Progenitor cell of endocrine pancreas (in vitro differentiated cells): ENCODE measurements around the gene RSPH1. TPM values are rescaled to one million over a fixed set of nuclear protein-coding genes. Genes with fewer than 3 reads are reported as not detected.
A peak's percentile ranks its signal among the peaks of the same experiment; 100 is the strongest.

Experiments
- DNase-seq: peaks from one replicate; pipeline ENCODE4 v3.0.0; 2021; ENCODE audit warnings: low spot score; ENCODE audit not compliant: unreplicated experiment
- H3K27ac Mint-ChIP-seq: 2 replicates; pipeline ENCODE4 v1.8.0; 2021; ENCODE audit warnings: mild to moderate bottlenecking, moderate library complexity, mixed read lengths
- H3K27me3 Mint-ChIP-seq: 2 replicates; pipeline ENCODE4 v1.8.0; 2021; ENCODE audit warnings: mixed read lengths
- H3K36me3 Mint-ChIP-seq: 2 replicates; pipeline ENCODE4 v1.8.0; 2022; ENCODE audit warnings: mixed read lengths; ENCODE audit not compliant: insufficient read depth
- H3K4me1 Mint-ChIP-seq: 2 replicates; pipeline ENCODE4 v1.8.0; 2021; ENCODE audit warnings: low read depth, mixed read lengths
- H3K4me3 Mint-ChIP-seq: 2 replicates; pipeline ENCODE4 v1.8.0; 2021; ENCODE audit warnings: low read depth, mild to moderate bottlenecking, moderate library complexity, mixed read lengths
- H3K9me3 Mint-ChIP-seq: 2 replicates; pipeline ENCODE4 v1.8.0; 2021; ENCODE audit warnings: low read depth, mixed read lengths
- CTCF ChIP-seq: fragments of 200-600 bp; sonication (generic); IDR thresholded peaks from one replicate; pipeline ENCODE4 v1.5.0; 2021; ENCODE audit warnings: antibody characterized with exemption, mild to moderate bottlenecking; ENCODE audit not compliant: unreplicated experiment
- total RNA-seq: library from RNA; stranded (reverse); gene quantifications from 2 replicates; pipeline ENCODE4 v1.2.1, GENCODE V29; 2021

The RSPH1 gene
- total RNA-seq, 1 donor from 2014 or later, result 7.1 TPM

- no peak for DNase-seq
- no peak for TF ChIP-seq CTCF
- H3K27ac Mint-ChIP-seq, result peak overlapping the region; percentile 98
- H3K36me3 Mint-ChIP-seq, result peaks cover 40% of the 10 kb centered on the region
- no peaks in the 10 kb centered on the region for H3K27me3 Mint-ChIP-seq
- H3K4me3 Mint-ChIP-seq, result no peak overlapping the region
- no peaks in the 10 kb centered on the region for H3K9me3 Mint-ChIP-seq
- H3K4me1 Mint-ChIP-seq, result peaks cover 38% of the 10 kb centered on the region
These were observed 26.7 kb upstream of the RSPH1 start for GRCh38 chr21:42522771-42523170.

- Mint-ChIP-seq H3K4me3 (no peak overlapping the region), H3K27me3 (no peaks in the 10 kb centered on the region), H3K4me1 (peaks cover 43% of the 10 kb centered on the region), H3K27ac (no peak overlapping the region), H3K9me3 (no peaks in the 10 kb centered on the region), H3K36me3 (peaks cover 40% of the 10 kb centered on the region)
- no peak for TF ChIP-seq CTCF
- DNase-seq, result no peak
These were observed 26.2 kb upstream of the RSPH1 start for GRCh38 chr21:42522271-42522670.

- H3K4me3 Mint-ChIP-seq, result no peak overlapping the region
- H3K27ac Mint-ChIP-seq, result no peak overlapping the region
- H3K9me3 Mint-ChIP-seq, result no peaks in the 10 kb centered on the region
- no peak for DNase-seq
- H3K4me1 Mint-ChIP-seq, result peaks cover 46% of the 10 kb centered on the region
- H3K36me3 Mint-ChIP-seq, result peaks cover 42% of the 10 kb centered on the region
- TF ChIP-seq CTCF, result no peak
- H3K27me3 Mint-ChIP-seq, result no peaks in the 10 kb centered on the region
These were observed 25.8 kb upstream of the RSPH1 start for GRCh38 chr21:42521805-42522204.

GRCh38 chr21:42521384-42521783 lies 25.4 kb upstream of the RSPH1 start:
- no peaks in the 10 kb centered on the region for H3K9me3 Mint-ChIP-seq
- H3K27me3 Mint-ChIP-seq, result no peaks in the 10 kb centered on the region
- no peak overlapping the region for H3K4me3 Mint-ChIP-seq
- peaks cover 44% of the 10 kb centered on the region for H3K36me3 Mint-ChIP-seq
- H3K27ac Mint-ChIP-seq, result no peak overlapping the region
- H3K4me1 Mint-ChIP-seq, result peaks cover 47% of the 10 kb centered on the region
- no peak for DNase-seq
- TF ChIP-seq CTCF, result no peak

- DNase-seq, result no peak
- H3K9me3 Mint-ChIP-seq, result no peaks in the 10 kb centered on the region
- TF ChIP-seq CTCF, result peak; percentile 48
- H3K27ac Mint-ChIP-seq, result no peak overlapping the region
- H3K4me3 Mint-ChIP-seq, result no peak overlapping the region
- peaks cover 49% of the 10 kb centered on the region for H3K4me1 Mint-ChIP-seq
- peaks cover 41% of the 10 kb centered on the region for H3K36me3 Mint-ChIP-seq
- no peaks in the 10 kb centered on the region for H3K27me3 Mint-ChIP-seq
These were observed 24.7 kb upstream of the RSPH1 start for GRCh38 chr21:42520628-42521253.
